Measurements from ENCODE around the gene TMEM63C.

The TMEM63C gene

DNA sequence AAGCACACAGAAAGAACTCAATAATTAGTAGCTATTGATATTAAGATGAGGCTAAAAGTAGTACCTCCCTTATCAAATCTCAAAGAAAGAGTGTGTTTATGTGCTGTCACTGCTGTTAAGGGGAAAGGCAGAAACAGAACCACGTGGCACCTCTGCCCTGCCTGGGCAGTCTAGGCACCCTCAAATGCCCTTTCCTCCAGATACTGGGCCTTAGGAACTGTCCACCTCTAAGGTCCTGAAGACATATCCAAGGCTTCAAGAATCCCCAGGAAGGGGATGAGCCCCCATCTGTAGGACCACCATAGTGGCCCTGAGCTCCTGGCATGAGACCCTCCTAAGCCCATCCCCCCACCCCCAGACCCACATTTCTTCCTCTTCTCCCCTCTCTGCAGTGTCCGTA lies 60.4 kb downstream of the TMEM63C start:
- Histone ChIP-seq H4K20me1 (ENCODE audit: insufficient read depth, low read length) (no peaks in the 10 kb centered on the region), H3K27ac (ENCODE audit: low read depth, low read length, poor library complexity, severe bottlenecking) (no peak overlapping the region), H3K9me3 (ENCODE audit: low read length) (no peaks in the 10 kb centered on the region), H3K9ac (ENCODE audit: low read length) (no peak overlapping the region), H3K4me2 (ENCODE audit: low read length) (no peak overlapping the region), H3K36me3 (ENCODE audit: insufficient read depth, low read length) (peaks cover 4% of the 10 kb centered on the region; the same call in 1 of the 2 replicates), H3K9me2 (ENCODE audit: low read depth, low read length) (no peaks in the 10 kb centered on the region), H3K79me2 (ENCODE audit: insufficient read depth, low read length) (no peaks in the 10 kb centered on the region), H3K27me3 (ENCODE audit: insufficient read depth, low read length) (no peaks in the 10 kb centered on the region), H2AFZ (ENCODE audit: low read length) (no peak overlapping the region), H3K4me3 (ENCODE audit: low read depth, low read length, poor library complexity, severe bottlenecking) (no peak overlapping the region), H3K4me1 (ENCODE audit: insufficient read depth, low read length, severe bottlenecking) (peaks cover 24% of the 10 kb centered on the region), H3F3A (ENCODE audit: insufficient read depth, low read length) (no peaks in the 10 kb centered on the region)
- no peak for TF ChIP-seq EZH2 (IDR thresholded peaks at IDR 0.05; ENCODE audit: borderline replicate concordance, low read length)
- TF ChIP-seq, protein P1, sequence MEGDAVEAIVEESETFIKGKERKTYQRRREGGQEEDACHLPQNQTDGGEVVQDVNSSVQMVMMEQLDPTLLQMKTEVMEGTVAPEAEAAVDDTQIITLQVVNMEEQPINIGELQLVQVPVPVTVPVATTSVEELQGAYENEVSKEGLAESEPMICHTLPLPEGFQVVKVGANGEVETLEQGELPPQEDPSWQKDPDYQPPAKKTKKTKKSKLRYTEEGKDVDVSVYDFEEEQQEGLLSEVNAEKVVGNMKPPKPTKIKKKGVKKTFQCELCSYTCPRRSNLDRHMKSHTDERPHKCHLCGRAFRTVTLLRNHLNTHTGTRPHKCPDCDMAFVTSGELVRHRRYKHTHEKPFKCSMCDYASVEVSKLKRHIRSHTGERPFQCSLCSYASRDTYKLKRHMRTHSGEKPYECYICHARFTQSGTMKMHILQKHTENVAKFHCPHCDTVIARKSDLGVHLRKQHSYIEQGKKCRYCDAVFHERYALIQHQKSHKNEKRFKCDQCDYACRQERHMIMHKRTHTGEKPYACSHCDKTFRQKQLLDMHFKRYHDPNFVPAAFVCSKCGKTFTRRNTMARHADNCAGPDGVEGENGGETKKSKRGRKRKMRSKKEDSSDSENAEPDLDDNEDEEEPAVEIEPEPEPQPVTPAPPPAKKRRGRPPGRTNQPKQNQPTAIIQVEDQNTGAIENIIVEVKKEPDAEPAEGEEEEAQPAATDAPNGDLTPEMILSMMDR (IDR thresholded peaks at IDR 0.05; ENCODE audit: low read length), result no peak

DNA sequence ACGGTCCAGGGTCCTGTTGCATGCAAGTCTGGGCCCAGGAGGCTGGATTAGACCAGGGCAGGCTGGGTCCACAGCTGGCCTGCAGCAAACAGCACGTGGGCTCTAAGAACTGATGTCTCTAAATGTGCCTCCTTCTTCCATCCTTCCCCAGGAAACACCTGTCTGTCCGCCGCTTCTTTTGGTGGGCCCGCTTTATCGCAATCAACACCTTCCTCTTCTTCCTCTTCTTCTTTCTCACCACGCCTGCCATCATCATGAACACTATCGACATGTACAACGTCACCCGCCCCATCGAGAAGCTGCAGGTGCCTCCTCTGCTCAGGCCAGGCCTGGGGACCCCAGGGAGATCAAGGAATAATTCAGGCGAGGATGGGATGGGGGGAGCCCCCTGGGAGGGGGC lies 61.2 kb downstream of the TMEM63C start:
- peaks cover 24% of the 10 kb centered on the region for H3K4me1 ChIP-seq (ENCODE audit: insufficient read depth, low read length, severe bottlenecking)
- H4K20me1 ChIP-seq (ENCODE audit: insufficient read depth, low read length), result no peaks in the 10 kb centered on the region
- H3K27me3 ChIP-seq (ENCODE audit: insufficient read depth, low read length), result no peaks in the 10 kb centered on the region
- no peaks in the 10 kb centered on the region for H3F3A ChIP-seq (ENCODE audit: insufficient read depth, low read length)
- H3K79me2 ChIP-seq (ENCODE audit: insufficient read depth, low read length), result no peaks in the 10 kb centered on the region
- no peak for TF ChIP-seq EZH2 (IDR thresholded peaks at IDR 0.05; ENCODE audit: borderline replicate concordance, low read length)
- TF ChIP-seq, protein P1 (IDR thresholded peaks at IDR 0.05; ENCODE audit: low read length), result no peak
- H2AFZ ChIP-seq (ENCODE audit: low read length), result no peak overlapping the region
- H3K9me2 ChIP-seq (ENCODE audit: low read depth, low read length), result no peaks in the 10 kb centered on the region
- no peak overlapping the region for H3K4me3 ChIP-seq (ENCODE audit: low read depth, low read length, poor library complexity, severe bottlenecking)
- H3K36me3 ChIP-seq (ENCODE audit: insufficient read depth, low read length), result peaks cover 4% of the 10 kb centered on the region; the same call in 1 of the 2 replicates
- H3K4me2 ChIP-seq (ENCODE audit: low read length), result no peak overlapping the region; the same call in 1 of the 2 replicates
- H3K27ac ChIP-seq (ENCODE audit: low read depth, low read length, poor library complexity, severe bottlenecking), result no peak overlapping the region
- H3K9ac ChIP-seq (ENCODE audit: low read length), result no peak overlapping the region
- no peaks in the 10 kb centered on the region for H3K9me3 ChIP-seq (ENCODE audit: low read length)

DNA sequence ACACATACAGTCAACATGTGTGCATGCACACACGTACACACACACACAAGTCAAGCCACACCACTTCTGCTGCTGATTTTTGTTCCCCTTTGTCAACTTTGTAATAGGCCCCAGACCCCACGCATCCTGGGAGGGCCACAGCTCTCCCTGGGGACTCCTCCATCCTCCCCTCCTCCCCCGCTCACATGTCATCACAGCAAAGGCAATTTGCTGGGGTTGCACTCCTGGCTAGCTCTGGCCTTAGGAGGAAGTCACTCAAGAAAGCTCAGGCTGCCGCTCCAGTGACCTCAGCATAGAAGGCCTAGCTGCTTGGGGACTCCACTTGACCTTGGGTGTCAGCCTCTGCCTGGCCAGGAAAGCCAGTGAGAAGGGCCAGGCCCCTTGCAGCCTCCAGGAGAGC lies 62.3 kb downstream of the TMEM63C start:
- Histone ChIP-seq H3K9ac (ENCODE audit: low read length) (no peak overlapping the region; the same call in 1 of the 2 replicates), H3K4me2 (ENCODE audit: low read length) (peak overlapping the region; percentile 17; the same call in 1 of the 2 replicates), H3F3A (ENCODE audit: insufficient read depth, low read length) (no peaks in the 10 kb centered on the region), H3K27me3 (ENCODE audit: insufficient read depth, low read length) (no peaks in the 10 kb centered on the region), H4K20me1 (ENCODE audit: insufficient read depth, low read length) (no peaks in the 10 kb centered on the region), H3K79me2 (ENCODE audit: insufficient read depth, low read length) (no peaks in the 10 kb centered on the region), H3K4me1 (ENCODE audit: insufficient read depth, low read length, severe bottlenecking) (peaks cover 24% of the 10 kb centered on the region), H3K9me3 (ENCODE audit: low read length) (no peaks in the 10 kb centered on the region), H3K4me3 (ENCODE audit: low read depth, low read length, poor library complexity, severe bottlenecking) (no peak overlapping the region), H2AFZ (ENCODE audit: low read length) (no peak overlapping the region), H3K36me3 (ENCODE audit: insufficient read depth, low read length) (peaks cover 4% of the 10 kb centered on the region; the same call in 1 of the 2 replicates), H3K9me2 (ENCODE audit: low read depth, low read length) (no peaks in the 10 kb centered on the region), H3K27ac (ENCODE audit: low read depth, low read length, poor library complexity, severe bottlenecking) (peak overlapping the region; percentile 20)
- TF ChIP-seq, protein P1 (IDR thresholded peaks at IDR 0.05; ENCODE audit: low read length), result no peak
- TF ChIP-seq EZH2 (IDR thresholded peaks at IDR 0.05; ENCODE audit: borderline replicate concordance, low read length), result no peak

Measured in OCI-LY1 (cell line).